GM12873 (cell line): ENCODE data around the gene FBXW12.

Experiments
- CTCF ChIP-seq: IDR thresholded peaks from 2 replicates; pipeline ENCODE4 v1.5.1; 2012; ENCODE audit warnings: low read depth, mild to moderate bottlenecking, moderate library complexity, low read length, control low read depth; ENCODE audit not compliant: insufficient read depth; ENCODE audit errors: missing control alignments

The FBXW12 gene

GRCh38 chr3:48402281-48402732 is 30.3 kb downstream of the FBXW12 start:
- no peak for TF ChIP-seq CTCF

GRCh38 chr3:48402907-48403306 is 30.9 kb downstream of the FBXW12 start:
- TF ChIP-seq CTCF, result no peak

GRCh38 chr3:48403533-48404439 is 31.8 kb downstream of the FBXW12 start:
- TF ChIP-seq CTCF, result no peak

- no peak for TF ChIP-seq CTCF
Observed at GRCh38 chr3:48404440-48405342, 32.7 kb downstream of the FBXW12 start.

GRCh38 chr3:48405343-48405881 is 33.4 kb downstream of the FBXW12 start:
- TF ChIP-seq CTCF, result no peak

- TF ChIP-seq CTCF, result no peak
Observed at GRCh38 chr3:48405971-48406370, 34.0 kb downstream of the FBXW12 start.
